NOMO-1 treated with dmso at 0.1 percent for 144 hours (cell line): ENCODE results near the gene MRPL34.

Source experiments
- DNase-seq: peaks from one replicate; lab custom pipeline; 2025; ENCODE audit not compliant: unreplicated experiment; lab: John Stamatoyannopoulos, UW

The MRPL34 gene

GRCh38 chr19:17340302-17340870 lies 34.7 kb downstream of the MRPL34 start:
- DNase-seq: no peak

GRCh38 chr19:17340871-17341357 lies 35.2 kb downstream of the MRPL34 start:
- DNase-seq: no peak

GRCh38 chr19:17341386-17341785 lies 35.7 kb downstream of the MRPL34 start:
- DNase-seq: no peak

- no peak for DNase-seq
Measured at GRCh38 chr19:17341845-17342244, 36.2 kb downstream of the MRPL34 start.

- DNase-seq: peak; percentile 37
Measured at GRCh38 chr19:17346109-17346671, 40.5 kb downstream of the MRPL34 start.

GRCh38 chr19:17347361-17347760 lies 41.7 kb downstream of the MRPL34 start:
- no peak for DNase-seq

GRCh38 chr19:17347877-17348276 lies 42.2 kb downstream of the MRPL34 start:
- no peak for DNase-seq

GRCh38 chr19:17348700-17349099 lies 43.0 kb downstream of the MRPL34 start:
- DNase-seq: no peak

GRCh38 chr19:17351815-17352435 lies 46.3 kb downstream of the MRPL34 start:
- no peak for DNase-seq

GRCh38 chr19:17352608-17353280 lies 47.1 kb downstream of the MRPL34 start:
- DNase-seq: no peak

- no peak for DNase-seq
Measured at GRCh38 chr19:17353386-17353785, 47.7 kb downstream of the MRPL34 start.
